ENCODE data around the gene BACH2.

Gene BACH2

DNA sequence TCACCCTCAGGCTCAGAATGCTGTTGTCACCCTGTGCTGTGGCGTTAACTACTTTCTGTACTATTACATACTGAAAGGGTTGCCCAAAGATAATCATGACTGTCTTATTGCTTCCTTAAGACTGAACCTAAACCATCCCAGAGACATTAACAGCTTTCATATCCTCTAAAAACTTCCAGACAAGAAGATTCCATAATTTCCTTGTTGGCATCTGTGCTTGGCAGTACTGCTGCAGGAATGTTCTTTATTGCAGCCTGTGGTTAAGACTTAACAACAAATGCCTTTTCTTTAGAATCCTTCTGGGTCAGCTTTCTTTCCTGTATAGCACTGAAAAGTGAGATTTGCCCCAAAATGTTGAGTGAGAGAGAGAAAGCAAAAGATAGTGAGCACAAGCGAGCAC lies 292.7 kb downstream of the BACH2 start:
- DNase-seq (ENCODE audit: low read depth in 1 of 2, low spot score in 1 of 2): no peak

DNA sequence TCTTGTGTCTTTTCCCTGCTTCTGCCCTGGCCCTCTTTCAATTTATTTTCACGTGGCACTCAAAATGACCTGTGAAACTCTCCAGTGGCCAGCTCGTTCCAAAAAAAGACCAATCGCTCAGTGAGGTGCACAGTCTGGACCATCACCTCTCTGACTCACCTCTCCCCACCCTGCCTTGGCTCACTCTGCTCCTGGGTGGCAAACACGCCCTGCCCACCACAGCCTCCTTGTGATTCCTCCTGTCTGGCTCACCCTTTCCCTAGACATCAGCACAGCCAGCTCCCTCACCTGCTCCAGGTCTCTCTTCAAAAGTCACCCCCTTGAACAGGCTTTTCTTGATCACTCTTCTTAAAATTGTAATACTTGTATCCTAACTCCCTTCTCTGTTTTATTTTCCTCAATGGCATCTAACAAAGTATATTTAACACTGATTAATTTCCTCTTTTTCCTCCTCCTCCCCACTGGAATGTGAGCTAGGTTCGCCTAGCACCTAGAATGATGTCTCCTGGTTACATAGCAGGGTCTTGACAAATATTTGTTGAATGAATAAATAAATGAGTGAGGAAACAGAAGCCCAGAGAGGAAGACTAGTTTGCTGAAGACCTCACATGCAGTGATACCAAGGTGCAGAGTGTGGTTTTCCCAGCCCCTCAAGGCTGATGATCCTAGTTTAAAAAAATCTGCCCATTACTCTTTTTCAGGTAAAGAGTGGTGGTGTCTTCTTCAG lies 293.4 kb downstream of the BACH2 start:
- no peak for DNase-seq (ENCODE audit: low read depth in 1 of 2, low spot score in 1 of 2)

DNA sequence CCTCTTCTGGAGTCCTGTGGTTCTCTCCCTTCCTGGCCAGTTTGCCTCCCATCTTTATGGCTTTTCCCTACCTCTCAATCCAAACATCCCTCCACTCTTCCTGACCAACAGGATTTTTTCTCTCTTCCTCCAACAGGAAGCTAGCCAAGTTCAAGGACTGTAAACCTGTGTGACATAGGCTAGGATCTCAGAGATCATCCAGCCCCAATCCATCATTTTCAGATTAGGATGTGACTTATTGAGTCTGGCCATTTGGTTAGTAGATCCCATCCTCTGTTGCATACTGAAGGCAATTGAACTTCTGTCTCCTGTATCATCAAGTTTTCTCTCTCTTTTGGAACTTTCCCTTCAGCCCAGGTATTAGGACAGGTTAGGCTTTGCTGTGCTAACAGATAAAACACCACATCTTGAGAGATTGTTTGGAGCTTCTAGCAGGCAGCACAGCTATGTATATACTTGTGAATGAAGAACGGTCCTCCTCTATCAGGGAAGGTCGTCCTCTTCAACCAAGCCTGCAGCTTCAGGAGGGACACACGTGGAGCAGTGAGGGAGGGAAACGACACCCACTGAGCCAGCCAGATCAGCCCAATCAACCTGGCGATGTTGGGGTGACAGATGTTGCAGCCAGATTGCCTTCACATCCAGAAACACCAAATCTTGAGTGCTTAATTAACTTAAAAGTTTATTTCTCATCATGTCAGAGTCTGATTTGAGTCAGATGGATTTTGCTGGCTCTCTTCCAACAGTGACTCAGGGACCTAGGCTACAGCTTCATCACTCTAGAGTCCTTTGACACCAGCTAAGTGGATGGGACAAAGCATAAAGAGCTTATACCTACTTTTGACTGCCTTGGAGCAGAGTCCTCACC lies 295.5 kb downstream of the BACH2 start:
- no peak for DNase-seq (ENCODE audit: low read depth in 1 of 2, low spot score in 1 of 2)

DNA sequence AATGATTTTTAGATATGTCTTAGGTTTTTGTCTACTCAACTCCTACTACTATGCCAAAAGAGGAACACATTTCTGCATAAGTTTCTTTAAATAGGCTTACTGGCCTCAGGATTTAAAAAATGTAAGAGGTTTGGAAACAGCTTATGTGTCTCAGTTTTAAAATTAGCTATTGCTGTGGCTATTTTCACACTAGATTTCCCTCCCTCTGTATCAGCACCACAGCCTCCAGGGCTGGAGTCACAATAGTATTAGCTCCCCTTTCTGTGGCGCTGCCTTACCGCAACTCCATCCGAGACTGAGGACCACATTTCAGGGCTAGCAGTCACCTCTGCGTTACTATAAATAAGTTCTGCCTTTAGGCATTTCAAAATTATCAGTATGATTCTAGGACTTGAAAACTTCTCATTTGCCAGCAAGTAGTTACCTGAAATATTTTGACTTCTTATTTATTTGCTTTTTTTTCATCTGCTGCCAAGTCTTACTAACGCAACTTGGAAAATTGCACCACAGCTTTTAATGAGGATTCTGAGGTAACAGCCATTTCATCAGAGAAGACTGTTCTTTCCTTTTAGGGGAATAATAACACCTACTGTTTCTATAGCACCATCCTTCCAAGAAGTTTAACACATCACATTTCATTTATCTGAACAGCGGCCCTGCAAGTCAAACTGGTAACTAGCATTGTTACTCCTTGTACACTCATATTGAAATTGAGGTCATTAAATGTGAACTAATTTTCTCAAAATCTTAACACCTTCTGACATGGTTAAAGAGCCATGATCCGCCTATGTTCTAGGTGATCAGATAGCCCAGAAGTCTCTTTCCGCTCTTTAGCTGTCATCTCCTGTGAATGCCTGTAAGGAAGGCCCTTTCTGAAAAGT lies 296.5 kb downstream of the BACH2 start:
- DNase-seq (ENCODE audit: low read depth in 1 of 2, low spot score in 1 of 2): no peak

DNA sequence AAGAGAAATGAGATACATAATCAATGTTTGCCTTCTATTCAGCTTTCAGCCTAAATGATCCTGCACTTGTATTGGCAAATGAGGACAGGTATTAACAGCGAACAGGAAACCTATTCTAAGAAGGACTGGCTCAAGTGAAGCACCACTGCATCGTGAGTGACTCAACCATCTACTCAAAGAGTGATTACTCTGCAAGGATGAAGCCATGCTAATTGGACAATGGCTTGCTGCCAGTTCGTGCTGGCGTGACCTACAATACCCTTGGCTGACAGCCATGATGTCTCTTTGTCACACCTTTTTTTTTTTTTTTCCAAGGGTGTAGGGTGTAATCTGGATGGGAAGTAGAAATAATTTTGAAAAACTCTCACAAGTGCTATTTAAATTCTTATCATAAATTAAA lies 297.5 kb downstream of the BACH2 start:
- DNase-seq (ENCODE audit: low read depth in 1 of 2, low spot score in 1 of 2): no peak

DNA sequence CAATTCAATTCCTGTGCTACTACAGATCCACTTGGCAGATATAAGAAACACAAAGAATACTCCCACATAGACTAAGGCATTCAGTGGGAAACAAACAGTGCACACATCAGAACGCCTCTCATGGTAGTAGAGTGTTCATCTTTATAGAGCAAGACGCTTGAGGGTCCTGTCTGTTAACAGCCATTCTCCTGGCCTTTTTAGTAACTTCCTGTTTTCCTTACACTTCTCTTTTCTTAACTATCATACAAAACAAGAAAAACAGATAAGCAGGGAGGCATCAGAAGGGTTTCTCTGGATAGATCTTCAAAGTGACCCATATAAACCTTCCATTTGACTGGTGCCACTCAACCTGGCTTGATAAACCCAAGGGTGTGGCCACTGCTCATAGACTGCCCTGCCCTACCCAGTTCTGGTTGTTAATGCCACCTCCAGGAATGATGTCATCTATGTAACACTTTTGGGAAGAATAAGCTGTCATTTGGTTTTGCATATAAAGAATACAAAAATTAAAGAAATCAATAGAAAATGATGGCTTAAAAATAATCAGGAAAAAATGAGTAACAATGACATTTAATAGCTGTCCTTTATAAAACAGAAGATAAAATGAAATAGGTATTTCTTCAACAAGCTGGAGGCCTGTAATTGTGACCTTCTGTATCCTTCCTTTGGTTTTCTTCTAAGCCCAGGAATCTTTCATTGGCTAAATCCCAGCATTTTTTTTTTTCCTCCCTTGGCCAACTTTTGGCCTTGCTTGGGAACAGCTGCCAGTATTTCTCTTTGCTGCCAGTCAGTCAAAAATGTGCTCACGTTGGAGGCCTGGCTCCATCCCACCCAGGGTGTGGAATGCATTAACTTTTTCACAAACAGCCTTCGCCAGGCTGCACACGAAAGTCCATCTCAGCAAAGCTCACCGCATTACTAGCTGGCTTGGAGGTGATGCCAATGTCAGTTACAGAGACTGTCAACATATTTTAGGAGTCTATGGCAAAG lies 298.9 kb downstream of the BACH2 start:
- DNase-seq (ENCODE audit: low read depth in 1 of 2, low spot score in 1 of 2): no peak

DNA sequence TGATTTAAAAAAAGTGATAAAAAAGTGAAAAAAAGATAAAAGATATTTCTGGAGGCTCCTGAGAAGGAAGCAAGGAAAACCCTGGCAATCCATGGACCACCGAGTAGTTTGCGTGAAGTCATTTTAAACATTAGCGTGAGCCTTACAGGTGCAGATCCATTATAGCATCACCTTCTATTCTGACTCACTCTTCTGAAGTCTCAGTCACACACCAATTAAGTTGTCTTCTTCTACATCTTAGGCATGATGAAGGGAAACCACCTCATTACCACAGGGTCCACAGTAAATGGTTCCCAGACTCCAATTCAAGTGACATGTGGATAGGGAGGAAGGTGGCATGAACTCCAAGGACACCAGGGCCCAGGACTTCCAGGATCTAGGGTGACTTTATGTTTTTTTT lies 303.2 kb downstream of the BACH2 start:
- DNase-seq (ENCODE audit: low read depth in 1 of 2, low spot score in 1 of 2): no peak

DNA sequence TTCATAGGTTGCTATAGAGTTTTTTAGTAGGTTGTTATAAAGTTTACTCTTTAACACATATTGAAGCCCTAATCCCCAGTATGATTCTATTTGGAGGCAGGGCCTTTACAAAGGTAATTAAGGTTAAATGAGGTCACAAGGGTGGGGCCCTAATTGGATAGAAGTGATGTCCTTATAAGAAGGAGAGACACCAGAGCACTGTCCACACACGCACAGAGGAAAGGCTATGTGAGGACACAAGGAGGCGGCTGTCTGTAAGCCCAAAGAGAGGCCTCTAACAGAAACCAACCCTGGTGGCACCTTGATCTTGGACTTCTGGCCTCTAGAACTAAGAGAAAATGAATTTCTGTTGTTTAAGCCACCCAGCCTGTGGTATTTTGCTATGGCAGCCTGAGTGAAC lies 303.8 kb downstream of the BACH2 start:
- no peak for DNase-seq (ENCODE audit: low read depth in 1 of 2, low spot score in 1 of 2)

DNA sequence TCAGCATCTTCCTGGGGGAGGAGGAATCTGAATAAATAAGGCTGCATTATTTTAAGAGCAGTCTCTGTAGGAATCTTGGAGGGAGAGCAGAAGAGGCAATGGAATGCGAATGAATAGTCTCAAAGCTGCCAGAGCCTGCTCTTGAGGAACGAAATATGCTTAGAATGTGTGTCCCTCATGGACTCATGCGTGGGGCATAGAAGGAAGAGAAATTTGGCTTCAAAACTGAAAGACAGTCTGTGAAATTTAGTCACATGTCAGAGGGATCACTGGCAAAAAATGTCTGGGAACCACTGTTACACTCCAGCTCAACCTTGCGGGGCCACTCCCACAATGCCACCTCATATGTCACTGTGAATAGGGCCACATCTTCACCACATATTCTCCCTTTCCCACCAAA lies 306.9 kb downstream of the BACH2 start:
- DNase-seq (ENCODE audit: low read depth in 1 of 2, low spot score in 1 of 2): no peak

DNA sequence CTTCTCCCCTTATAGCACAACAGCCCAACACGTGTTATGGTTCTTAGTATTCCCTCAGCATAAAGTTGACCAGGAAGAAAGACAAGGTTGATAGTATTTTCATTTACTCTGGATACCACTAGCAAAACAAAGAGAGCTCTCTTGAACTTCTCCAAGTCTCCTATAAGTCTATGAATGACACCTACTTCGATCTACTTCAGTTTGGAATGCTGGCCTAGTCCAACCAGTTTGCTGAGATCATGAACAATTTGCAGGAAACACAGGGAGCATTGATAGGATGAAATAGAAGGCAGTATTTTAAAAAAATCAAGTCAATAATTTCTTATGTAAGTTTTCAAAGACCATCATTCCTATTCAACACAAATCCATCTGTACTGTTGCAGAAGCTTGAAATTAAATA lies 308.8 kb downstream of the BACH2 start:
- no peak for DNase-seq (ENCODE audit: low read depth in 1 of 2, low spot score in 1 of 2)

DNA sequence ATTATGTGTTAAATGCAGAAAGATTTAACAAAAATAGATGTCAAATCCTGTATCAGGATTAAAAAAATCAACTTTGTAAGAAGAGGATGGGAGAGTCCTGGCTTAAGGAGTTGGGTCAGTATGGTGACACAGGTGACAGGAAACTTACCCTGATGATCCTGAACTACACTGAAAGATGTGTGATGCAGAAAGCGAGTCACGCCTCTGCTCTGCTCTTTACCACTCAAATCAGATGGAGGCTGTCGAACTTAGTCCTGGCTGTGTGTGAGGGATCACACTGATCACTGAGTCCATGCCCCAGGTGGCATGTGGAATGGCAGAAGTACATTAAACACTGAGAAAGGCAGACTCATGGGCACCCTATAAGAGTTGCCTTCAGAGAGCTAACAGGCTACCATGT lies 309.5 kb downstream of the BACH2 start:
- no peak for DNase-seq (ENCODE audit: low read depth in 1 of 2, low spot score in 1 of 2)

DNA sequence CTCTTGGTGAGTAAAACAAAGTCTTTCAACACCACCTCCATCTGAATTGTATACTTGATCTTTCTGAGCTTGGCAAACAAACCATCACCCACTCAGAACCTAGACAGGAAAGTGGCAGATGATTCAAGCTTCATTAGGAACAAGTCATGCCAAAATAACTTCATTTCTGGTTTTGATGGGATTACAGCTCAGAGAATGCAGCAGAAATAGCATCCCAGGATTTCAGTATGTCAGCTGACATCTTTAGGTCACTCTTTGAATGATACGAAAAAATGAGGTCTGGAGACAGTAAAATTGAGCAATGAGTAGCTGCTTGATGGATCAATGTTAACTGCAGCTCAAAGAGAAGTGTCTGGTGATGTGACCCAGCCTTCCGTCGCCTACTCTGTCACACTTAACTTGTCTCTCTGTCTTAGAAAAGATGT lies 310.0 kb downstream of the BACH2 start:
- DNase-seq (ENCODE audit: low read depth in 1 of 2, low spot score in 1 of 2): no peak

DNA sequence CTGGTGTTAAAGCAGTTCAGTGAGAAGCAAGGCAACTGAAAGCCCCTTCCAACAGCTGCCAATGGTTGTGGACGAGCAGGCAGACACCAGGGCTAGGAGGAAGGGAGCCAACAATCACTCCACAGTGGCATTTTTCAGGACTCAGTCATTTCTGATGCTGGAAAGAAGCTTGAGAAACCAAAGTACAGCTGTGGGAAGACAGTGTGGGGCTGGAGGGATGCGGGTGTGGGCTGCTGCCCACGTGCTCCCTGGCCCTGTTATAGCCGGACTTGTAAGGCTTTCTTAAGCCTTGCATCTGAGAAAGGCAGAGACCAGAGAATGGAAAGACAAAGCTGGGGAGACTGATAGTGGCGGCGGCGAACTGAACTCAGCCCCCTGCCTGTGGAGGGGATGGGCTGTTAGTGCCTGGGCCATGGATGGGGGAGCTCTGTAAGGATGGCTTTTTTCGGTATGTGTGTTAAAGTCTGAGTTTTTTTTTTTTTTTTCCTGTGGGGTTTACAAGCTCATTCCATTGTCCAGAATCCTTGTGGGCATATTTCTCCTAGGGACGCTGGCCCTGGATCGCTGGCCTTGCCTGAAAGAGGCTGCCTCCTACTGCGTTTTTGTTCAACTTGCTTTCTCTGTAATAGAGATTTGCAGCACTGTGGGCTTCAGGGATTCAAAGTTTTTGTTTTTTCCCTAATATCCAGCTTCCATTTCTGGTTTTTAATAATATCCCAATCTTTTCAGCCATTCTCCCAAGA lies 310.7 kb downstream of the BACH2 start:
- no peak for DNase-seq (ENCODE audit: low read depth in 1 of 2, low spot score in 1 of 2)

DNA sequence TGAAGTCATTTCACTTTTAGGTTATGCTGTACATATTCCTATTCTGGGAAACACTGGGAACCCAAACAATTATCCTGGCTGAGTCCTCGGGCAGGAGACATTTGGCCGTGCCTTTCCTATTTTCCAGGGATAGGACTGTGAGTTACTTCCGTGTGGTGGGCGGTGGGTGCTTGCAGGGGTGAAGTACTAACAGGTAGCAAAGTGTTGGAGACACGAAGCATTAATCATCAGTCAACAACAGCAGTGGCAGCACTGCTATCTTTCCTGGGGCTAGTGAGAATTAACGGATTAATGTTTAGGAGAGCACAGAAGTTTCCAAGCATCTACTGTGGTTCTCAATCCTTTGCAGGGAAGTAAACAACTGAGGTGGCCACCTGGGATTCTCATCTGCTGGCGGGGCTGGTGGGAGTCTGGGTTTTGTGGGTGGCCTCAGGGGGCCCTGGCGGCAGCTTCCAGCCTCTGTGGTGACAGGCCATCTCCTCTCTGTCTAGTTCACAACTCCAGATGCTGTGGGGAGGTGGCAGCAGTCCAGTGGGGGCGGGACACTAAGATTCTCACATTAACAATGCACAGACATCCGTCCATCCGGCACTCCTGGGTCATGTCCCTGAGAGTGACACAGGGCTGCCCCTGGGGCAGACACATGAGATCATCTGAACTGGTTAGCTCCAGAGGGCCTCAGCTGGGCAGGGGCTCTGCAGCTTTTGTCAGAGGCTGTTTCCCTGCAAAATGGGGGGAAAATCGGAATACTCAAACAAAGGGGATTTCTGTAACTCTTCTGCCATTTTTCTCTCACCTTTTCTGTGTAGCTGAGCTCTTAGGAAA lies 311.5 kb downstream of the BACH2 start:
- no peak for DNase-seq (ENCODE audit: low read depth in 1 of 2, low spot score in 1 of 2)

DNA sequence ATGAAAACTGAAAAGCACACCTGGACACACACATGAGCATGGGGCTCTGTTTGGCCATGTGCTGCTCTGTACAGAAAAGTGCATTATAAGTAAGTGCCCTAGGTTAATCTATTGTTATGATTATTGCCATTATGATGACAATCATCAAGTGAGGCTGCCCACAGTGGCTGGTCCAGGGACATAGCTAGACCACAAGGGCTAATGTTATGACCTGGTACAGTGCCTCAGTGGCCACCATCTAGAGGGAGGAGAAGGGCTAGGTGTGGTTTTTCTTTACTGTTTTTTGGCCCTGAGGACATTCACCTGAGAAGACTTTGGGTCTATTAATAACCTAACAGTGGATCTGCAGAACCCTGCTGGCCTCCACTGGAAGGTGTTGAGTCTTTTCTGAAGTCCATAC lies 316.3 kb downstream of the BACH2 start:
- DNase-seq (ENCODE audit: low read depth in 1 of 2, low spot score in 1 of 2): no peak

DNA sequence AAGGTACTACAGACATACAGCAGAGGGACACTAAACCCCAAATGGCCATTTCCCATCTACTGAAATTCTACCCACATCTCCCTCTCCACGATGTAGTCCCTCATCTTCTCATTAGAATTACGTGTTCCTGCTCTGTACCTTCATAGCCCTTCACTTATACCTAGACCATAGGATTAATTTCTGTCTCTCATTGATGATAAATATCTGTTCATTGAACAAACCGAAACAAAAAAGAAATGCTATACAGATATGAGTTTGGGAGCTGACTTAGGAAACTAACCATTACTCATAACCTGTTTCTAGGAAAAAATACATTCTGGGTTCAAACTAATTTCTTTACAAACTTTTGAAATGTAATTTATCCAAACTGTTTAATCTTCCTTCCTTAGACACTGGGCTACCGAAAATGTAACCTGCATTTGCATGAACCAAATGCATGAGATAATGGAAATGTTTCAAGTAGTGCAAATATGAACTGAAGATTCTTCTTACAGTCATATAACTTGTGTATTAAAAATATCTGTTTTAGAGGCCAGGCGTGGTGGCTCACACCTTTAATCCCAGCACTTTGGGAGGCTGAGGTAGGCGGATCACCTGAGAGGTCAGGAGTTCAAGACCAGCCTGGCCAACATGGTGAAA lies 317.0 kb downstream of the BACH2 start:
- DNase-seq (ENCODE audit: low read depth in 1 of 2, low spot score in 1 of 2): no peak

DNA sequence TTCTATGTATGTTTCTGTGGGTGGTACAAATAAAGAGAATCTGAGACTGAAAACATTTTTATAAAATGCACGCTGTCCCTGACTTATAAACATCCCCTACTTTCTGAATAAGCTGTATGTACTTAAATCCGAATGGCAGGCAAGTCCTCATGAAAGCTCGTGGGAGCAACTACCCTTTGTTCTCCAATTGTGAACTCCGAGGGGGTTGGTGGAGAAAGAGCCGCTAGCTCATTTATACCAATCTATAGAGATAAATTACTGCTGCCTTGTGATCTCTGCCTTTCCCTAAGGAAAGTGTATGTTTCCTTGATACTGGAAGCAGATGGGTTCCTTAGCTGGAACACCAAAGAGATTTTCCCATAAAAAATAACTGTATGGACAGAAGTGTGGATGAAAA lies 317.9 kb downstream of the BACH2 start:
- no peak for DNase-seq (ENCODE audit: low read depth in 1 of 2, low spot score in 1 of 2)

All from stimulated activated CD4-positive, alpha-beta T cell treated with anti-CD3 and anti-CD28 coated beads, Interleukin-15, amount 100 ng/mL, for 1 hour (primary cell).